HG03439 (cell line): ENCODE data around the gene PLAAT4.

Experiments
- ATAC-seq: cut with Tn5 transposase; IDR thresholded peaks from one replicate; pipeline ENCODE4 v1.9.1; 2021; ENCODE audit warnings: mild to moderate bottlenecking, moderate library complexity; ENCODE audit not compliant: unreplicated experiment

PLAAT4 gene

GRCh38 chr11:63536669-63537292 is at the start of gene PLAAT4:
Gene PLAAT4, plus strand, starts transcription at chr11:63536808. Its CDS starts 61 bp downstream, at chr11:63536869.
- ATAC-seq = no peak

GRCh38 chr11:63488789-63489188 is 47.8 kb upstream of the PLAAT4 start:
- ATAC-seq = no peak

GRCh38 chr11:63489879-63490278 is 46.7 kb upstream of the PLAAT4 start:
- ATAC-seq = no peak

GRCh38 chr11:63490551-63491239 is 45.9 kb upstream of the PLAAT4 start, which contains the start of gene PLAAT5:
Gene PLAAT5, minus strand, starts transcription at chr11:63491167. Its CDS starts 133 bp downstream, at chr11:63491034.
- ATAC-seq = no peak

- no peak for ATAC-seq
These were observed 45.4 kb upstream of the PLAAT4 start for GRCh38 chr11:63491240-63491587.

- ATAC-seq = no peak
These were observed 44.8 kb upstream of the PLAAT4 start for GRCh38 chr11:63491636-63492372.

GRCh38 chr11:63492441-63492840 is 44.2 kb upstream of the PLAAT4 start:
- no peak for ATAC-seq

- ATAC-seq = no peak
These were observed 43.5 kb upstream of the PLAAT4 start for GRCh38 chr11:63493127-63493526.

- no peak for ATAC-seq
These were observed 41.6 kb upstream of the PLAAT4 start for GRCh38 chr11:63494975-63495374.

GRCh38 chr11:63499874-63500273 is 36.7 kb upstream of the PLAAT4 start:
- ATAC-seq = no peak

- no peak for ATAC-seq
These were observed 35.4 kb upstream of the PLAAT4 start for GRCh38 chr11:63501236-63501635.

- no peak for ATAC-seq
These were observed 34.3 kb upstream of the PLAAT4 start for GRCh38 chr11:63502252-63502820.

- no peak for ATAC-seq
These were observed 33.1 kb upstream of the PLAAT4 start for GRCh38 chr11:63503492-63503891.

- no peak for ATAC-seq
These were observed 32.6 kb upstream of the PLAAT4 start for GRCh38 chr11:63504054-63504453.

- ATAC-seq = no peak
These were observed 31.5 kb upstream of the PLAAT4 start for GRCh38 chr11:63504933-63505586.

GRCh38 chr11:63505857-63506528 is 30.6 kb upstream of the PLAAT4 start, which contains the start of gene LGALS12:
Gene LGALS12, plus strand, starts transcription at chr11:63506084. Its CDS starts 375 bp downstream, at chr11:63506459.
- ATAC-seq = no peak

- no peak for ATAC-seq
These were observed 29.7 kb upstream of the PLAAT4 start for GRCh38 chr11:63506876-63507275.

GRCh38 chr11:63507511-63507910 is 29.1 kb upstream of the PLAAT4 start:
- ATAC-seq = no peak

GRCh38 chr11:63508009-63508408 is 28.6 kb upstream of the PLAAT4 start:
- no peak for ATAC-seq

- ATAC-seq = no peak
These were observed 27.9 kb upstream of the PLAAT4 start for GRCh38 chr11:63508745-63509144.
